ENCODE data around the gene NOCT.
"Not testable (repeated sequence)": the region's sequence is repeated elsewhere in the genome, so short reads cannot be mapped to it uniquely, and the experiment has no call there.

NOCT gene

DNA sequence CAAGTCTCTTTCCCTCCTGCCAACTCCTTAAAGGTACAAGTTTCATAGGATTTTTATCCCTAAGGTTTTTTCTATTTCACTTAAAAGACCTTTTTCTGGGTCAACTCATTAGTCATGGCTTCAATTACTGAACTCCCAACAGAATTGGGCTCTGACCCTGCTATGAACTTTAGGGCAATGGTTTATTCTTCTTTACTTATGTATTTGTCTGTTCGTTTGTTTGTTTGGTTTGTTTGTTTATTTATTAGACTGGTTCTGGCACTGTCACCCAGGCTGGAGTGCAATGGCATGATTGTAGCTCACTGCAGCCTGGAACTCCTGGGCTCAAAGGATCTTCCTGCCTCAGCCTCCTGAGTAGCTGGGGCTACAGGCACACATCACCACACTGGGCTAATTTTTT, 5.9 kb upstream of the NOCT start:
- no peak for DNase-seq (ENCODE audit: low read depth, low spot score)

- DNase-seq (ENCODE audit: low read depth, low spot score): no peak
Measured at GRCh38 chr4:139011225-139011950, 4.2 kb upstream of the NOCT start.

DNA sequence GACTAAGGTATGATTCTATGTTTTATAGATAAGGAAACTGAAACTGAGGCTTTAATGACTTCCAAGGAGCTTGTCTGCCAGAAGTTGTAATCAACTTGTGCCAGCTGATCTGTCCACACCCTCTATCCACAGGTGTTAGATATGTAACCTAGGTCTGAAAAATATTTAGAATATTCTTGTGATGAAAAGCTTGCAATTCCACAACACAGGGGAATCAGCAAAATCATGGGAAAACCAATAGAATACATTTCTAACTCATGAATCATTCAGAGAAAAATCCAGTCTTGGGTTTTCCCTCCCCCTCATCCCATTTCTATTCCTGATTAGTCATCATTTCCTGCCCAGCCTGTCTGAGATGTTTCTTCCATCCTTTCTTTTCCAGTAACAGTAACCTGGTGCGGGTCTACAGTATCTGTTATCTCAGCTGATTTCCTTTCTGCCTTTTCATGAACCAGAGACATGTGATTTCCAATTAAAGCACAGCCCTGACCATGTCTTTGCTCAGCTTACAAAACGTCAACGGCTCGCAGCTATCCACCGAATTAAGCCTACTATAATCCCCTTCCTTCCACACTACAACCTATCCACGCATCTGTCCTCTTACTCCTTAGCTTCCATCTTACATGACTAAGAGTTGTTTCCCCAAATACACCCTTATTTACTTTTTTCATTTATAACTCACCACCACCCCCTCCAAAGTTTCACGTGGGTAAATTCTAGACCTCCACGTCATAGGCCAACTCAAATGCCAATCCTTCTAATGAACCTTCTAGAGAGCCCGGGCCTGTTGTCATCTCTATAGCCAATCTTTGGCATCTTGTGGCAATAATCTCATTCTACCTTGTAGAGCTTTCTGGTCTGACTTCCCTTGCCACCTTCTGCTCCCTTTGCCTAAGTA, 961 bp upstream of the NOCT start:
- peak; percentile 93 for DNase-seq (ENCODE audit: low read depth, low spot score)

- no peak for DNase-seq (ENCODE audit: low read depth, low spot score)
Measured at GRCh38 chr4:139015948-139016471, 429 bp downstream of the NOCT start.

- no peak for DNase-seq (ENCODE audit: low read depth, low spot score)
Measured at GRCh38 chr4:139017861-139018260, 2.3 kb downstream of the NOCT start.

- DNase-seq (ENCODE audit: low read depth, low spot score): no peak
Measured at GRCh38 chr4:139018501-139018900, 2.9 kb downstream of the NOCT start.

- no peak for DNase-seq (ENCODE audit: low read depth, low spot score)
Measured at GRCh38 chr4:139018971-139019758, 3.6 kb downstream of the NOCT start.

GRCh38 chr4:139020384-139020783, 4.8 kb downstream of the NOCT start:
- DNase-seq (ENCODE audit: low read depth, low spot score): no peak

GRCh38 chr4:139021071-139021470, 5.5 kb downstream of the NOCT start:
- not testable (repeated sequence) for DNase-seq (ENCODE audit: low read depth, low spot score)

DNA sequence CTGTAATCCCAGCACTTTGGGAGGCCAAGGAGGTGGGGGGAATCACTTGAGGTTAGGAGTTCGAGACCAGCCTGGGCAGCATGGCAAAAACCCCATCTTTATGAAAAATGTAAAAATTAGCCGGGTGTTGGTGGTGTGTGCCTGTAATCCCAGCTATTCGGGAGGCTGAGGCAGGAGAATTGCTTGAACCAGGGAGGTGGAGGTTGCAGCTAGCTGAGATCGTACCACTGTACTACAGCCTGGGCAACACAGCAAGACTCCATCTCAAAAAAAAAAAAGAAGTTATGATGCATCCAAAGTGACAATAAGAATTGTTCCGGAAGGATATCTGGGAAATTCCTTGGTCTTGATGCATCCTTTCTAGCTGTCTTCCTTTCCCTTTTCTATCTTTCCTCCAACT, 7.3 kb downstream of the NOCT start:
- no peak for DNase-seq (ENCODE audit: low read depth, low spot score)

- DNase-seq (ENCODE audit: low read depth, low spot score): no peak
Measured at GRCh38 chr4:139024686-139025085, 9.1 kb downstream of the NOCT start.

DNA sequence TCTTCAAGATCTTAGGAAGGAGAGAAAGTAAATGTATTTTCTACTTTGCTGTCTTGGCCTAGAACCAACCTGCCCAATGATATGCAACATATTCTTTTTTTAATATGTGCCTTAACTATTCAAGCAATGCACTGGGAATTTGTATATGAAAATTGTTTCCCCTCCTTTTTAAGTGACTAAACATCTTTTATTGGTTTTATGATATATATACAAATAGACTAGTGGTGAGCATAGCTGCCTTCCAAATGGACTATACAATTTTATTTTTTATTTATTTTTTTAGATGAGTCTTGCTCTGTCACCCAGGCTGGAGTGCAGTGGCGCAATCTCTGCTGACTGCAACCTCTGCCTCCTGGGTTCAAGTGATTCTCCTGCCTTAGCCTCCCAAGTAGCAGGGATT, 10.3 kb downstream of the NOCT start:
- no peak for DNase-seq (ENCODE audit: low read depth, low spot score)

- no peak for DNase-seq (ENCODE audit: low read depth, low spot score)
Measured at GRCh38 chr4:139027776-139028175, 12.2 kb downstream of the NOCT start.

DNA sequence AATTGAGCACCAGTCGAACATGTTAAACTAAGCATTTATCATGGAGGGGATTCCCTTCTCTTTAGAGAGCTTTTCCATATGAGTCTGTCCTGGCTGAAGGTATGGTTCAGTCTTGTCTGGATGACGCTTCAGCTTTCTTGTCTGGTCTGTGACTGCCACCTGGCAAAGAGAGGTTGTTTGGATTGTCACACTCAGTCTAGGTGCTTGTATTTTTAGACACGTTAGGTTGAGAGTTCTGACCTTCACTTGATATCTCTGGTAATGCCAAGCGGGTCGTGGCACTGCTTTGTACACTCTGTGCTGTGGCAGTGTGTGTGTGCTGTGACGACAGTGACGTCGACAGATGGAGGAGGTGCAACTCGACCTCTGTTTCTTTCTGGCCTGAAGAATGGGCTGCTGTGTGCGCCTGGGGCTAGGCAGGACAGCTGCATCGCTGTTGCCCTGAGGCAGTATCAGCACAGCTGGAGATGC, 12.6 kb downstream of the NOCT start:
- no peak for DNase-seq (ENCODE audit: low read depth, low spot score)

DNA sequence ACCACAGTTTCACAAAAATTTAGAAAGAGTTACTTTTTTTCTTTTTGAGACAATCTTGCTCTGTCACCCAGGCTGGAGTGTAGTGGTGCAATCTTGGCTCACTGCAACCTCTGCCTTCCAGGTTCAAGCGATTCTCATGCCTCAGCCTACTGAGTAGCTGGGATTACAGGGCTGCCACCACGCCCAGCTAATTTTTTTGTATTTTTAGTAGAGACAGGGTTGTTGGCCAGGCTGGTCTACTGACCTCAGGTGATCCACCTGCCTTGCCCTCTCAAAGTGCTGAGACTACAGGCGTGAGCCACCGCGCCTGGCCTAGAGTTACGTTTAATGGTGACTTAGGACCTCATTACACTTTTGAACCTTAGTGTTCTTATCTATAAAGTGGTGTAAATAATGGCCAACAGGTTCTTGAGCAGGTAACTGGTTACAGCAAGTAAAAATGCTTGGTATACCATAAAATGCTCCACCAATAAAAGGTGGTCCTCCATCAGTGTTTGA, 14.3 kb downstream of the NOCT start:
- not testable (repeated sequence) for DNase-seq (ENCODE audit: low read depth, low spot score)

DNA sequence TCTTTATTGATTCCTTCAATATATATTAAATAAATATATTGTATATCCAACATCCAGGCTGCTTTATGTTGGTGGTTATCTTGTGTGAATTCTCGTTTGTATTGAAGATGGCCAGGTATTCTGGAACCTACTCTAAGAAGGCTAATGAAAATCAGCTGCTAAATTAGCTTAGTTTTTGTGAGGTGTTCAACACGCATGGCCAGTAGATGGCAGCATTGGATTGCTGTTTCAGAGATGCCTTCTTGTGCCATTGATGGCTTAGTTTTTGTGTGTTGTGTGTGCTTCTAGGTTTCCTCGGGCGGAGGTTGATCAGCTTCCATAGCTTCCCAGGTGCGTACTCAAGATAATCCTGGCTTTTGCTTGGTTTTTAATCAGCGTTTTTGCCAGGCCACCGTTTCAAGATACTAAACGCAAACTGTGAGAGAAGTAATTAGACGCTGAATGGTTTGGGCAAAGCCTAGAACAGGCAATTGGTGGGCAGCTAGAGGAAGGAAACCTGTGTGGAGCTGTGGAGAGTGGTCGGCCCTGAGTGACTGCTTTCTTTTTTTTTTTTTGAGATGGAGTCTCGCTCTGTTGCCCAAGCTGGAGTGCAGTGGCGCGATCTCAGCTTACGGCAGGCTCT, 15.1 kb downstream of the NOCT start:
- peak; percentile 89 for DNase-seq (ENCODE audit: low read depth, low spot score)

DNA sequence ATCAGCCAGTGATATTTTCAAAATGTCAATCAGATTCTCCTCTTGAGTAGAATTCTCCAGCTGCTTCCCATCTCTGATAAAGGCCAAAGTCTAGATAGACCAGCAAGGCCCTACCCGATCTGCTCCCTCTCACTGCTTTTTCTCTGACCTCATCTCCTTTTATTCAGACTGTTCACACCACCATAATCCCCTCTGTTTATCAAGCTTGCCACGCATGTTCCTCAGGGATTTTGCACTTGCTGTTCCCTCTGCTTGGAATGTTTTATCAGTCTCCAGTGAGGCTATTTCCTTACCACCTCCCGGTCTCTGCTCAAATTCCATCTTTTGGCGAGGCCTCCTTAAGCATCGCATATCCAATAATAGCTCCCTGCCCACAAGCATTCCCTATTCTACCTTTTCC, 20.1 kb downstream of the NOCT start:
- DNase-seq (ENCODE audit: low read depth, low spot score): no peak

GRCh38 chr4:139036885-139037284, 21.3 kb downstream of the NOCT start:
- DNase-seq (ENCODE audit: low read depth, low spot score): no peak

DNA sequence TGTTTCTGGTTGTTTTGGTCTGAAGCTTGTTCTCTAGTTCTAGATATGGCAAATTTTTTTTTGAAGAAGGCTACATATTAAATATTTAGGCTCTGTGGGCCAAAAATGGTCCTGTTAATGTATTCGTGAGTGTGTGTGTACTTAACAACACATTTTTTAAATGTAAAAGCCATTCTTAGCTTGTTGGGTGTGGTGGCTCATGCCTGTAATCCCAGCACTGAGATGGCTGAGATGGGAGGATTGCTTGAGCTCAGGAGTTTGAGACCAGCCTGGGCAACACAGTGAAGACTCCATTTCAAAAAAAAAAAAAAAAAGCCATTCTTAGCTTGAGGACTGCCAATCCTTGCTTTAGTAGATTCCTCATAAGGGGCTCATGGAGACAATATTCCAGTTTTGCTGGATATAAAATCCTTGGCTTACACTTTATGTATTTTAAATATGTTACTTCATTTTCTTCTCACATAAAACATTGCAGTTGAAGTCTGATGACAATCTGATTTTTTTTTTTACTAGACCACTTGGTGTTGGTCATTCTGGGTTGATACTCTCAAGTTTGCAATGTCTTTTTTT, 23.4 kb downstream of the NOCT start:
- no peak for DNase-seq (ENCODE audit: low read depth, low spot score)

GRCh38 chr4:139042981-139043460, 27.4 kb downstream of the NOCT start:
- no peak for DNase-seq (ENCODE audit: low read depth, low spot score)

DNA sequence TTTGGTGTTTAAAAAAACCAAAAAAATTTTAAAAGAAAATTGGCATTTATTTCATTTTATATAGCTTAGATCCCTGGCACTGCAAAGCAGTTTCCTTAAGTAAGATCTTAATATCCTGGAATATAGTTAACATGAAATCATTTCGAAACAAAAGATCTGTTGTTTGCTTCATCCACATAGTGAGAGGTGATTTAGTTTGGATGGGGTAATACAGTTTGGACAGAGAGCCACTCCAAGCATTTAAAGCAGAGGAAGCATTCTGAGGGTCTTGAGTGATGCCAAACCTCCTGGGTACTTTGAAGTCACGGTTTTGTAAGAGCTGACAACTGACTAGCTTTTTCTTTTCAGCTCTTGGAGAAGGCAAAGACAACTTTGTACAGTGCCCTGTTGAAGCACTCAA, 28.7 kb downstream of the NOCT start:
- DNase-seq (ENCODE audit: low read depth, low spot score): no peak
